ENCODE results near the gene ZNF530.
A peak's percentile ranks its signal among the peaks of the same experiment; 100 is the strongest.

The ZNF530 gene

DNA sequence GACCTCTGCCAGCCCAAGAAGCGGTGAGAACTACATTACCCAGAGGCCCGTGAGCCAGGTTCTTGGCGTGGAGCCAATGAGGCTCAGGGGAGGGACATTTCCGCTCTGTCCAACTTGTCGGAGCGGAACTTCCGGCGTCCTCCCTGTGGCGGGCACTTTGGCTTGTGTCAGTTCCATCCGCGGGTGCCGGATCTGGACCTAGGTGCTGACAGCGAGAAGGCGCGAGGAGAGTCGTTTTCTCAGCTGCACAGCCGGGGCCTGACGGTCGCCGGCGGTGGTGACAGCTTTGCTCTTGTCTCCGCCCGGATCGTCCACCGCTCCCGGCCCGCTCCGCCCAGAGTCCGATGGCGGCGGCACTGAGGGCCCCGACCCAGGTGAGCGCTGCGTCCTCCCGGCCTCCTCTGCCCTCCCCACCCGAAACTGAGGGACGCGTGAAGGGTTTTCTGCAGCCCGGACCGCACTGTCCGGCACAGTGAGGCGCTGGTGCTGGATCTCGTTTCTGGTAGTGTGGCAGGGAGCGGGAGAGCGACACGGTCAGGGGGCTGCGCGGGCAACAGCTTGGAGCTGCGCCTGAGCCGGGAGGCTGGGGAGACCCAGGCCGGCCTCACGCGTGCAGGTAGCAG is at the start of gene ZNF530:
TSS of gene ZNF530 (plus strand) at position 125 of the 623 bp plus-strand sequence. CDS start 4,461 bp downstream, outside the sequence.
- DNase-seq = peak; percentile 97

DNA sequence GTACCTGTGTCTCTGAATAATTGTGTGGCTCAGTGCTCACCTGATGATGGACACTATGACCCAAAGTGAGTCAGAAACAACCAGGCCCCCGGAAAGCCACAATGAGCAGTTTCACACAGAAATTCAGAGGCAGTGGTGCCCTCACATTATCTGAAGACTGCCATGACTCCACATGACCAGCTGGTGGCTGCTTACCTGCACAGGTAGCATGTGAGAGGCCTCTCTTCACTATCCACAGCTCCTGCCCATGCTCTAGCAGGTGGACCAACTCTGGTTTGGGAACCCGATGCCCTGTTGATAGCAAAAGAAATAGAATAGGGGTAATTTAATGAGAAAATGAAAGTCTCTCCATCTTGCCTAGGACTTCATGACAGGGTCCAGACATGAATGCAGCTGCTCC is 47.3 kb upstream of the ZNF530 start:
- DNase-seq = no peak

DNA sequence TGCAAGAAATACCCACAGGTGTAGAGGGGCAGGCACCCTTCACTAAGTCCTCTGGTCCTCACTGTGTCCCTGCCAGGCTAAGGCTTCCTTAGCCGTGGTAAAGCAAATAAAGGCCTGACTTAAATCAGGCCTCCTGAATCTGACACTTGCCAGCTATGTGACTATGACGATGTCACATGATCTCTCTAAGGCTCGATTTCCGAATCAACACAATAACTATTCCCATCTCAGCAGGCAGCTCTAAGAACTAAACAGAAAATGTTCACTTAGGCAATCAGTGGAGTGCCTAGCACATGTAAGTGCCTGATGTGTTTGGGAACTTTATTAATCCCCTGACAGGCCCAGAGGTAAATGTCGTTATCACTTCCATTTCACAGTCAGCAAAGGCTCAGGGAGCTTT is 42.0 kb upstream of the ZNF530 start:
- no peak for DNase-seq

DNA sequence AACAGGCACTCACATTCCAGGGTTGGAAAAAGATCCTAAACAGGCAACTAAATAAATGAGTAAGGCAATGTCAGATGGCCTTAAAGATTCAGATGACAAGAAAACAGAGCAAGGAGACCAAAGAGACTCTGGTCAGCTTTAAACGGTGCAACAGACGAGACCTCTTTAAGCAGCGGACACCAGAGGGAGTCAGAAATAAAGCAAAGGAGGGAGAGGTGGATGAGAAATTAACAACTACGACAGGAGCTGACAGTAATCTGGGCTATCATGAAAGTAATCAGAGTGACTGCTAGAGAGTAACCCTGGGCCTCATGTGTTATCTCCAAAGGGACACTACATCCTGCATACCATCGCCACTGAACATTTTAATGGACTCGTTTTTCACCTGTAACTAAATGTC is 41.2 kb upstream of the ZNF530 start:
- no peak for DNase-seq

DNA sequence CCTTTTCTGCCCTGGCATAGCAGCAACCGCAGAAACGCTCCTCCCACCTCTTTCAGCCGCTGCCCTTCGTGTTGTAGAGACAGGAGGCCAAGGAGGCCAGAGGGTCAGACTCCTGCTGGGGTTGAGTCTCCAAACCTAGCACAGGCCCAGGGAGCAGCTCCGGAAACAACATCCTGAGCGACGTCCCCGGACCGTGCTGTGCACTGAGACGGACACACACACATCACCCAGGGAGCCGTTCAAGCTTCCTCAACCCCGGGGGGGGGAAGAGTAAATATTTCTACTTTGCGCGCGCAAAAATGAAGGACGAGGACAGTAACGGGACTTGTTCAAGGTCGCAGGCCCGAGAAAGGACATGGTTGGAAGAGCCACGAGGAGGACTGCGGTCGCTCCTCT is 40.7 kb upstream of the ZNF530 start:
- peak; percentile 54 for DNase-seq

DNA sequence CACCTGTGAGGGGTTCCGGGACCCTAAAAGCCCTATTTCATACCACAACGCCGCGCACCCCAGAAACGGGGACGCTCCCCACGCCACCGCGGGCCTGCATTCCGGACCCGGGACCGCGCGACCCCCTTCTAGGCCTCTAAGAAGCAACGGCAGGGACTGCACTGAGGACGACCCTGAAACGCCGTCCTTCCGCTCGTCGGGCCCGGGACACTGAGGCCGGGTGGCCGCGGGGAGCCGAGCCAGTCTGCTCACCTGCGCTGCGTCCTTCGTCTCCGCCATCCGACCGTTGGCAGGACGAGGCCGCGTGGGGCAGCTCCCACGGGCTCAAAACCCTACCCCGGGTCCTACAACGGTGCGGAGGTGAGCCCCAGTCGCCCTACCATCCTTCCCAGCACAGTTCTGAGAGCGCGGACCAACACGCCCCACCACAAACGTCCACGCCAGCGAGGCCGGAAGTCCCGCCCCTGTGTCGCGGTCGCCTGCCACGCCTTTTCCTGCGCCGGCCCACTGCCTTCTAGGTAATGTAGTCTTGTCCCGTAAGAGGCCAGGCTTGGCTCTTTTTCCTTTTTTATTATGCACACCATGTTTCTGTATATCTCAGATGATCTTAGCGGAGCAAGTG is 40.2 kb upstream of the ZNF530 start, which contains the start of gene ZNF550:
TSS of gene ZNF550 (minus strand) at position 460 of the 622 bp plus-strand sequence. CDS start at position 279, 181 bp downstream.
- DNase-seq = peak; percentile 89

DNA sequence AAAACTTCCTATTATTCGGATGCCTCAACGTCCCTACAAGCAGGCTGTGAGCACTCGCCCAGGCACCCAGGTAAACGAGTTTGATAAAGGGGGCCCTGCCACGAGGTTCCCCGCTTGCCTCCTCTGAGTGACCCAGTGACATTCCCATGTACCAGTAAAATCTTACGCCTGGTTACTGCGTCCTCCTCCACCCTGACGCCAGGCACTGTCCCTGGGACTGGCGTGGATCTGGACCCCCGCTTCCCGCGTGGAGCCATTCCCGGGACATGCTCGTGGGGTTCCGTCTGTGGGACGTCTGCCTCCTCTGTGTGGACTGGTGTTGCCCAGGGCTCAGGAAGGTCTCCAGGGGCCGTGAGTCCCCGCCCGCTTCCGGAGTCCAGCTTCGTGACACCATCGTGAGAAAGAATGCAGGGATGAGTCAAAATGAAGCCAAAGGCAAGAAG is 39.6 kb upstream of the ZNF530 start:
- DNase-seq = no peak

DNA sequence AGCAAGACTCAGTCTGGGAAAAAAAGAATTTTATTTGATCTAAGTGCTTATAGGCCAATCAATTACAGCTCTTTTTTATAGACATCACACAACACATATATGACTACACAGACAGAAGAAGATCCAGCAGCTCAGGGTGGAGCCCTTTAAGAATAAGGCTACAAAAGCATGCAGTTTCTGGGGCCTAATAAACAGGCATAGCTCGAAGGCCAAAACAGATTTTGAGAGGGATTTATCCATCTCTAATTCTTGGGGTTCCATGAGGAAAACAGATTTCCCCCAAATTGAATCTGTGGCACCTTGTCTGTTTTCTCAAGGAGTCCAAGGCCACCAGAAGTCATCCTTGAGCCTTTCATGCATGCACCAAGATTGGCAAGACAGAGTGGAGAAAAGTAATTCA is 36.1 kb upstream of the ZNF530 start:
- DNase-seq = no peak

DNA sequence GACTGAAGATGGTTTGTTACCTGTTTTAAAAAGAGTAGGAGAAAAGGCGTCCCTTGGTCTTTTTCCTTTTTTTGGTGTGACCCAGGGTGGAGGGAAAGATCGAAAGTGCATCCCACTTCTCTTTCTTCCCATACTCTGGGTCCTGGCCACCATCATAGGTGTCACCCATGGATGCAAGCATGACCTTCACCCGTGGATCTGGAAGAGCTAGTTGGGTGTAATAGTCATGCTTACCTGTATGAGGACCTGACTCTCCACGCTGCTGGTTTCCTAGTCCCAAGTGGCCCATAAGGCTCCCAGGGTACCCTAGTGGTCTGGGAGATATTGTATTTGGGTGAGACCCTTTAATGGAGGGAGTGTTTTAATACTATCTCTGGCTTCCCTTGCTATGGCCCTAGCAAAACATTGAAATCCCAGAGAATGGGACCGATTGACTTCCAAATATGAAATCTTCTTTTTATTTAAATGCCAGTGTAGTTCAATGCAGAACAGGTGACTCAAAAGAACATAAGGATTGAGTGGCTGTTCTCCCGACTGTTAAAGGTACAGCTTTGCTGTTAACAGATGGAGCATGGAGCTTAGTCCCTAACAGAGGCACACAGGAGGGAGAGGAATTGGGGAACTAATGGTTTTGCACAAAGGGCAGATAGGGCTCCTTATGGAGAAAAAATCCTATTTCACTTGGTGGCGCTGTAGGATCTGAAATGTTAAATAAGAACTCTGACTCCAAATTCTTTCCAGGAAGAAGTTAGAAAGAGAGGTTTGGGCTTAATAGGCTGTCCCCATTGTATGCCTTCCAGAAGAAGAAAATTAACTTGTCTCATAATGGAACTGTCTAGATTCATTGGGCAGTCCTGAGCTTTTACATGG is 33.1 kb upstream of the ZNF530 start:
- DNase-seq = peak; percentile 70

DNA sequence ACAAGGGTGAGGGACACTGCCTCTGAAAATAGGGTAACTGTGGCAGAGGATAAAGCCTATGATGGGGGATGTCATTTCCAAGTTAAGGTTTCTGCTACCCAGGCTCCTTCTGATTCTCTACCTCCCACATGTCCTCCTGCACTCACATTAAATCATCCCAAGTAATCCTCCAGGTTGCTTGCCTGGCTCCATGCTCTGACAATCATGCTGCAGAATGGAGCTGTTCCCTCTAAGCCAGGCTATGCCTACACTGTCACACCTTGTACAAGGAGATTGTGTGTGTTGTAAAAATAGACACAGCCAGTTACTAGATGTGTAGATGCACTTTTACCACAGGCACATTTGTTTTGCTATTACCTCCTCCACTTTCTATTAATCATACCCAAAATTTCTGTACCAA is 29.0 kb upstream of the ZNF530 start:
- no peak for DNase-seq

DNA sequence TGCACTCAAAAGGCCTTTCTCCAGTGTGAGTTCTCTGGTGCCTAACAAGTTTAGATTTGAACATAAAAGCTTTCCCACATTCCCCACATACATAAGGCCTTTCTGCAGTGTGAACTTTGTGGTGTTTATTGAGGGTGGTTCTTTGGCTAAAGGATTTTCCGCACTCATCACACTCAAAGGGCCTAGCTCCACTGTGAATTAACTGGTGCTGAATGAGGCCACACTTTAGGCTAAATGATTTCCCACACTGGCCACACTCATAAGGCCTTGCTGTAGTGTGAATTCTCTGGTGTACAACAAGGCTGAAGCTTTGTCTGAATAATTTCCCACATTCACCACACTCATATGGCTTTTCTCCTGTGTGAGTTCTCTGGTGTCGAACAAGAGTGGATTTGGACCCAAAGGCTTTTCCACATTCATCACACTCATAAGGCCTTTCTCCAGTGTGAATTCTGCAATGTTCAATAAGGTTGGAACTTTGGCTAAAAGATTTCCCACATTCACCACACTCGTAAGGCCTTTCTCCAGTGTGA is 27.2 kb upstream of the ZNF530 start:
- DNase-seq = no peak

DNA sequence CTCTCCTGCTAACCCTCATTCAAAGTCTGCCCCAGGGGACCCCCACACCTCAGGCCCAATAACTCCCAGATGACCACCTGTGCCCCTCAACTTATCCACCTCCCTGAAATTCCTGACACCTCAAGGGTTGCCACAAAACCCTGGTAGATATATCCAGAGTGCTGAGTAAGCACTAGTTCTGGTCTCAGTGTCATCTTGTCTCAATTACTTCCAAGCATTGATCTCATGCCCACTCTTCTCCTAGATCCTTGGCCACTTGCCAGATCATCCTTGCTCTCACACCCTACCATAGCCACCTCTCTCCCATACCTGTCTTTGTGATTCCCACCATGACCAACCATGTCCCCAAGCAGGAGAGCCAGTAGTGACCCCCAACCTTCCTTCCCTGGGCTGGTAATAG is 23.0 kb upstream of the ZNF530 start:
- DNase-seq = no peak

DNA sequence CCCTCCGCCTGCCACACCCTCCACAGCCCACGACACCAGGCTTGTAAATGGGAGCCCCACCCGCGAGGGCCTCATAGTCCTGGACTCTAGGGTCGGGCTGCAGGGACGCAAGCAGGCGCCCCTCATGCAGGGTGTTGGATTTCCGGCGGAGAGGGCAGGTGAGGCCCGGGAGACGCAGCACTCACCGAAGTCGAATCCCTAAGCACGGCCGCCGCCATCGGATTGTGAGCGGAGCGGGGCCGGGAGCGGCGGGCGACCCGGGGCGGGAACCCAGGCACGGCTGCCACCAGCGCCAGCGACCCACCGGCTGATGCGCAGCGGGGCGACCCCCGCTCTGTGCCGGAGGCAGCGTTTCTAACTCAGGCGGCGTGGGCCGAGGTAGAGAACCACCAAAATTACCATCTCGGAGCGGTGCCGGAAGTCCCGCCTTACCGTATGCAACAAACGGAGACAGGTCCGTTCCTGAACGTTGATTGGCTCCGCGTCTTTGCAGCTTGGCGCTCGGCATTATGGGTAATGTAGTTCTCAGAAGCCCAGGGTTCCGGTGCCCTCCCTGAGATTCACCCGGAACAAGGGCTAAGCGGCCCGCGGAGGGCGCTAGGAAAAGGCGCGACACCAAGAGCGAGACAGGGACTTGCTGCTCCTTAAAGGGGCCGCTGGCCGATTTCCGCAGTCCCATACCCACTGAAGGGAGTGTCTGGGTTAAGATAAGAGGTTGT is 21.0 kb upstream of the ZNF530 start, which contains the start of gene ZNF416:
TSS of gene ZNF416 (minus strand) at position 425 of the 719 bp plus-strand sequence. CDS start at position 218, 207 bp downstream.
- DNase-seq = peak; percentile 99

DNA sequence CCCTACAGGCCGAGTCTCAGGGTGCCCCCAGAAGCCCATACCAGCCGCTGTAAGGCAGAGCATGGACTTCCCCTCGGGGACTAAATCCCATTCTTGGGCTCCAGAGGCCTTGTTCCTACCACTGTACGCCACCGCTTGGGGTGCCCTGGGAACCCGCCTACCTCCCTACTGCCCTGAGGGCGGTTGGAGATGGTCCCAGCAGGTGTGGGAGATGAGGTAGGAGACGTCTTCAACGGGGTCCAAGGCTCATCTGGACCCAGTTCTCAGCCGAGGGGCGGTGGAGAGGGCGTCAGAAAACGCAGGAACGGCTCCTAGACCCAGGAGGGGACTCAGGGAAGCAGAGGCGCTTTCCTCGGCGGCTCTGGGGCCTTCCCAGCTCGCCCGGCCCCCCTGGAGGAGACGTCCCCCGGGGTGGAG is 16.6 kb upstream of the ZNF530 start:
- no peak for DNase-seq

DNA sequence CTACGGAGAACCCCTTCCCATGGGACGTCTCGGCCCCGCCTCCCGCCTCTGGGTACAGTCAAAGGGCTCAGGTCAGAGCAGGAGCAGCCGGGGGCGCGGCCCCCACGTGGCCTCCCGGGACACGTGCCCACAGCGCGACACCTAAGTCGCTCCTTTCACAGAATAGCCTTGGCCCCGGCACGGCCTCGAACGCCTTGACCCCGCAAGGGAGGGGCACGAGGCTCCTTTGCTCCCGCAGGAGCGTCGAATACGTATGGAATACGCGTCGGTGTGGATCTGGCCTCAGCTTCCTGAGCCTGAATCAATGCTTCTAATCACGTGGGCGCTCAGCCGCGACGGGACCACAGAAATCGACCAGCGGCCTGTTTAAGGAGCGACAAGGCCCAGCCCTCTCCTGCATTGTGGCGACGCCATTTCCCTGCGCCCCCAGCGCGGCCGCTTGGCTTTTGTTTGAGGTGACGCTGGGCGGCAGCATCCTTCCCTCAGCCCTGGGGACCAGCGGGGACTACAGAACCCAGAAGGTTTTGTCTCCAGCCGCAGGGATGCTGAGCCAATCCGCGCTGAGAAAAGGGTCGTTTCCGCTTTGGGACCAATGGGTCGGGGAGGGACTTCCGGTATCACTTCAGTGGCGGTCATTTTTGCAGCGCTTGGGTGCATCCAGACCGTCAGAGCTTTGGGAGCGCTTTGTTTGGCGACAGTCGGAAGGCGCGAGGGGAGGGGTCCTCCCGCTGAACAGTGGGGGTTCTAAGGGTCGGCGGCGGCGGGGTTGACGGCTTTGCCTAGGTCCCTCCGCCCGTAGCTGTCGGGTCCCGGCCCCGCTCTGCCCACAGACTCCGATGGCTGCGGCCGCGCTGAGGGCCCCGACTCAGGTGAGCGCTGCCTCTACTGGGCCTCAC is 15.9 kb upstream of the ZNF530 start, which contains the start of gene ZIK1:
TSS of gene ZIK1 (plus strand) at position 625 of the 896 bp plus-strand sequence. CDS start at position 837, 212 bp downstream.
- DNase-seq = no peak

DNA sequence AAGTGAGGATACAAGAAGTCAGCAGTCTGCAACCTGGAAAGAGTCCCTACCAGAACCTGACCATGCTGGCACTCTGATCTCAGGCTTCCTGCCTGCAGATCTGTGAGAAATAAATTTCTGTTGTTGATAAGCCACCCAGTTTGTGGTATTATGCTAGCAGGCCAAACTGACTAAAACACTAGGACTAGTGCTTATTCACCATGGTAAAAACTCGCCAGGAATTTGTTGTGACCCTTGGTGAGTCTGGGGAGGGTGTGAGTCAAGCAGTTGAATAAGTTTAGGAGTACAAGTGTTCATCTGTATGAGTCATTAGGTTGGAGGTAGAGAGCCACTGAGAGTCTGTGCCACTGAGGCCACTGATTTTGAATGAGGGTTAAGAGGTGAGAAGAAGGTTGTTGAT is 12.2 kb upstream of the ZNF530 start:
- no peak for DNase-seq

DNA sequence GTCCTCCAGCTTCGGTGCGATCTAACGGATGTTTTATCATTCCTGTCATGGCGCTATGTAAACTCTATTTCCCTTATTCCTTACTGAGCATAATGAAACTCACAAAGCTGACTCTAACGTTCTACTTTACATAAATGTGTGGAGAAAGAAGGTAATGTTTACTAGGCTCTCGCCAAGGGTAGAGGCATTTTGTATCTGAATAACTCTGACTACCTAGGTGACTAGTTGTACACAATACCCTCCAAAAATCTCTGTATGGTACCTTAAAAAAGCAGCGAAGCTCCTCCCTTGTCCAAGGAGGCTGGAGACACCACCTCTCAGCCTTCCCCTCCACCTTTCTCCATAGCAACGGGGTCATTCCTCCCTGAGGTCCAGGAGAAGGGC is 316 bp upstream of the ZNF530 start:
- no peak for DNase-seq

DNA sequence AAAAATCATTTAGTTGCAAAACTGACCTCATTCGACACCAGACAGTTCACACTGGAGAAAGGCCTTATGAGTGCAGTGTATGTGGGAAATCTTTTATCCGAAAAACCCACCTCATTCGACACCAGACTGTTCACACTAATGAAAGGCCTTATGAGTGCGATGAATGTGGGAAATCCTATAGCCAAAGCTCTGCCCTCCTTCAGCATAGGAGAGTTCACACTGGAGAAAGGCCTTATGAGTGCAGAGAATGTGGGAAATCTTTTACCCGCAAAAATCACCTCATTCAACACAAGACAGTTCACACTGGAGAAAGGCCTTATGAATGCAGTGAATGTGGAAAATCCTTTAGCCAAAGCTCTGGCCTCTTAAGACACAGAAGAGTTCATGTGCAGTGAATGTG is 7.2 kb downstream of the ZNF530 start:
- no peak for DNase-seq

DNA sequence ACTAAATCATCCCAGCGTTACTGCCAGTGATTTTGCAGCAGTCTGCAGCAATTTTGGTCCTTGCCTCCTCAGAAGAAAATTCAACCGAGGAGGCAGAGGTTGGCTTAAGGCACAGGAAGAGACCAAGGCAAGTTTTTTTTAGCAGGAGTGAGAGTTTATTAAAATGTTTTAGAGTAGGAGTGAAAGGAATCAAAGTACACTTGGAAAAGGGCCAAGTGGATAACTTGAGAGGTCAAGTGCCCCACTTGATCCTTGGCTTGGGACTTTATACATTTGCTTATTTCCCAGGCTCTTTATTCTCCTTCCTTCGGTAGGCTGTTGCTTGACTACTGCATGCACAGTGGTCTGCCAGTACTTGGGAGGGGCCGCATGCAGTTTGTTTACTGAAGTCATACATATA is 11.4 kb downstream of the ZNF530 start:
- no peak for DNase-seq

DNA sequence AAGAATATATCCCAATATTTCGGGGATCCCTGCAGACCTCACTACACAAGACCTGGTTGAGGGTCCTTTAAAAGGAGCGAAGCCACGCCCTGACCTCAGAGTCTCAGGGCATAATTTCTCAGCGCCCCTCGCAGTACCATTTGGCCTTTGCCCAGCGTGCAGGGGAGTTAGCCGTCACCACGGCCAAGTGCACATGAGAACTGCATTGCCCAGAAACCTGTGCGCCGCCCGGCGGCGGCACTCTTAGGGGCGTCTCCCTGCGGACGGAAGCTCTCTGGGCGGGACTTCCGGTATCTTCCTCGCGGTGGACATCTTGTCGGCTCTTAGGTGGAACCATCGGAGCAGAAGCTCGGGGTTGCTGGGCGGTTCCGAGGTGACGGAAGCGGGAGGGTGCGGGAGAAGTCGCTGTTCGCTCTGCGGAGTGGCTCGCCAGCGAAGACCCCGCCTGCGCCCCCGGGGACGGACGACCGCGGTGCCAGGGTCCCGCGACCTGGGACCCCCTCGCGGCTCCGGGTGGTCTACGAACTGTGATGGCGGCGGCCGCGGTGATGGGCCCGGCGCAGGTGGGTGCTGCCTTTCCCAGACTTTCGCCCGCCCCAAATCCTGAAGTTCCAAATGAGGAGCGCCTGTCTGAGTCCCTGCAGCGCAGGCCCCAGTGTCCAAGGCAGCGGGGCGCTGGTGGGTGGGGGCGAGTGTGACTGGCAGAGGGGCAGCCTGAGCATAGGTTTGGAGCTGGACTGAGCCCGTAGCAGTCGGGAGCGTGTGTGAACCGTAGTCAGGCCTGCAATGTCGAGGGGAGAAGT is 14.5 kb downstream of the ZNF530 start, which contains the start of gene ZNF134:
TSS of gene ZNF134 (plus strand) at position 302 of the 803 bp plus-strand sequence. CDS start 5,227 bp downstream, outside the sequence.
- peak; percentile 95 for DNase-seq

Measured in NCI-H69 (cell line).